ENCODE measurements around the gene FLT3. TPM values are rescaled to one million over a fixed set of nuclear protein-coding genes. Genes with fewer than 3 reads are reported as not detected.

The FLT3 gene
- total and polyA plus RNA-seq, 9 of the 15 experiments (the other 6 are each of a cell fraction or from before 2014, with no cell fraction given), result not detected

GRCh38 chr13:28002886-28003698 lies 97.3 kb downstream of the FLT3 start:
- no peaks in the 10 kb centered on the region for H3K79me2 ChIP-seq (ENCODE audit: control insufficient read depth, insufficient read depth, low read length)
- H2AFZ ChIP-seq (ENCODE audit: low read depth, low read length), result no peak overlapping the region
- peaks cover 0 to 4% of the 10 kb centered on the region in 2 experiments; a peak in 1 of 5 replicates for H3K4me1 ChIP-seq (replicated peaks in 1 of 2; ENCODE audit: control insufficient read depth in 2 of 2, insufficient read depth in 2 of 2, low read length in 2 of 2)
- no peak overlapping the region for H3K4me2 ChIP-seq (ENCODE audit: insufficient read depth, low read length)
- ChIA-PET POLR2A (no interaction called here), CTCF (ENCODE audit: low intra/inter-chr PET ratio) (no interaction called here)
- intact Hi-C loops (cut with micrococcal nuclease) (no loop called here), in situ Hi-C loops (cut with MboI) (no loop called here)
- no peaks in the 10 kb centered on the region for H3K9me3 ChIP-seq (replicated peaks; ENCODE audit: control insufficient read depth, insufficient read depth, low read depth, low read length)
- FAIRE-seq (no peak), DNase-seq (ENCODE audit: extremely low read depth in 1 of 4, low spot score in 3 of 4) (no peak), ATAC-seq (no peak)
- no peaks in the 10 kb centered on the region for H3K36me3 ChIP-seq (ENCODE audit: control insufficient read depth, insufficient read depth, low read length)
- BruUV-seq (replicated peaks), result no TSS peak
- 0% methylated on average over 5 of the region's 6 CpGs for WGBS (ENCODE audit: insufficient coverage, low coverage, missing lambda C conversion rate)
- H3K9ac ChIP-seq (ENCODE audit: insufficient read depth in 1 of 2, low read depth in 2 of 2, low read length in 2 of 2), result no peak overlapping the region
- no peak overlapping the region for H3K27ac ChIP-seq (ENCODE audit: extremely low read depth, low read depth, low read length)
- H3K27me3 ChIP-seq (ENCODE audit: control insufficient read depth in 2 of 2, insufficient read depth in 2 of 2, low read length in 2 of 2), result peaks cover 0 to 8% of the 10 kb centered on the region in 2 experiments; a peak in 1 of 5 replicates
- no peak overlapping the region for H3K4me3 ChIP-seq
- H3K9me1 ChIP-seq (ENCODE audit: control insufficient read depth, insufficient read depth, low read length), result no peaks in the 10 kb centered on the region
- no peaks in the 10 kb centered on the region for H4K20me1 ChIP-seq (replicated peaks; ENCODE audit: control insufficient read depth, insufficient read depth, low read length)
- no peak for TF ChIP-seq GABPB2 (CRISPR knock-in tag; conservative IDR thresholded peaks at IDR 0.05)
- no peak for TF ChIP-seq TCFL5 (CRISPR knock-in tag; conservative IDR thresholded peaks at IDR 0.05)
- no peak for TF ChIP-seq PML (IDR thresholded peaks at IDR 0.05; ENCODE audit: low read length)
- TF ChIP-seq MTF1 (CRISPR knock-in tag; IDR thresholded peaks at IDR 0.05; ENCODE audit: borderline replicate concordance), result no peak
- no peak for TF ChIP-seq ZBTB9 (CRISPR knock-in tag; IDR thresholded peaks at IDR 0.05)
- TF ChIP-seq MLLT1 (IDR thresholded peaks at IDR 0.05), result no peak
- no peak for TF ChIP-seq ZBTB1 (CRISPR knock-in tag; IDR thresholded peaks at IDR 0.05; ENCODE audit: borderline replicate concordance, low read depth)
- TF ChIP-seq RNF219 (CRISPR knock-in tag; IDR thresholded peaks at IDR 0.05), result no peak
- TF ChIP-seq HOMEZ (CRISPR knock-in tag; IDR thresholded peaks at IDR 0.05), result no peak
- no peak for TF ChIP-seq SRSF1 (IDR thresholded peaks at IDR 0.05; ENCODE audit: low read depth, low read length)

Measured in K562 (cell line).